GM23338 (cell line): Measurements from ENCODE around the gene KCNIP3.

Source experiments
- CREB1 ChIP-seq: fragments of 250-450 bp; sonication (Bioruptor Pico); IDR thresholded peaks from 2 replicates; pipeline ENCODE4 v1.5.0; 2020; ENCODE audit warnings: low read depth, mild to moderate bottlenecking, moderate library complexity
- EZH2 ChIP-seq: fragments of 200-600 bp; sonication (generic); IDR thresholded peaks from one replicate; pipeline ENCODE4 v1.8.0; 2017; ENCODE audit warnings: antibody characterized with exemption, mild to moderate bottlenecking, low read depth; ENCODE audit not compliant: unreplicated experiment
- EZH2phosphoT487 ChIP-seq: fragments of 200-600 bp; sonication (generic); IDR thresholded peaks from one replicate; pipeline ENCODE4 v1.8.1; 2018; ENCODE audit warnings: antibody characterized with exemption; ENCODE audit not compliant: unreplicated experiment
- JUNB ChIP-seq: IDR thresholded peaks from one replicate; pipeline ENCODE4 v1.6.1; 2016; ENCODE audit warnings: antibody characterized with exemption; ENCODE audit not compliant: unreplicated experiment
- NANOG ChIP-seq: IDR thresholded peaks from 2 replicates; pipeline ENCODE4 v1.6.1; 2016; ENCODE audit warnings: antibody characterized with exemption, borderline replicate concordance
- POLR2AphosphoS5 ChIP-seq: IDR thresholded peaks from 2 replicates; pipeline ENCODE4 v1.6.1; 2016; ENCODE audit warnings: antibody characterized with exemption, low read depth
- STAT1 ChIP-seq: IDR thresholded peaks from one replicate; pipeline ENCODE4 v1.6.1; 2016; ENCODE audit warnings: antibody characterized with exemption; ENCODE audit not compliant: unreplicated experiment
- ZNF114 ChIP-seq: fragments of 250-450 bp; sonication (Bioruptor Pico); IDR thresholded peaks from 2 replicates; pipeline ENCODE4 v1.5.0; 2020; ENCODE audit warnings: mild to moderate bottlenecking, moderate library complexity
- ZNF331 ChIP-seq: fragments of 250-450 bp; sonication (Bioruptor Pico); IDR thresholded peaks from 2 replicates; pipeline ENCODE4 v1.5.0; 2020; ENCODE audit warnings: low read depth, mild to moderate bottlenecking, moderate library complexity
- TF ChIP-seq, protein P1 (sequence below), 2 experiments: fragments of 200-600 bp in 1 of 2; sonication (generic) in 1 of 2; conservative IDR thresholded peaks; 2 replicates each; pipeline versions ENCODE4 v1.5.1 to v1.6.1; 2016 to 2017; ENCODE audit warnings: antibody characterized with exemption in 2 of 2, low read depth in 2 of 2, mild to moderate bottlenecking in 2 of 2, moderate library complexity in 1 of 2
- TF ChIP-seq, protein P2 (sequence below): fragments of 250-450 bp; sonication (Bioruptor Pico); IDR thresholded peaks from 2 replicates; pipeline ENCODE4 v1.5.0; 2020; ENCODE audit warnings: mild to moderate bottlenecking, moderate library complexity
- TF ChIP-seq, protein P3 (sequence below): IDR thresholded peaks from 2 replicates; pipeline ENCODE4 v1.6.1; 2016; ENCODE audit warnings: antibody characterized with exemption
- TF ChIP-seq, protein P4 (sequence below): IDR thresholded peaks from one replicate; pipeline ENCODE4 v1.6.1; 2018; ENCODE audit warnings: antibody characterized with exemption; ENCODE audit not compliant: unreplicated experiment

DNA sequence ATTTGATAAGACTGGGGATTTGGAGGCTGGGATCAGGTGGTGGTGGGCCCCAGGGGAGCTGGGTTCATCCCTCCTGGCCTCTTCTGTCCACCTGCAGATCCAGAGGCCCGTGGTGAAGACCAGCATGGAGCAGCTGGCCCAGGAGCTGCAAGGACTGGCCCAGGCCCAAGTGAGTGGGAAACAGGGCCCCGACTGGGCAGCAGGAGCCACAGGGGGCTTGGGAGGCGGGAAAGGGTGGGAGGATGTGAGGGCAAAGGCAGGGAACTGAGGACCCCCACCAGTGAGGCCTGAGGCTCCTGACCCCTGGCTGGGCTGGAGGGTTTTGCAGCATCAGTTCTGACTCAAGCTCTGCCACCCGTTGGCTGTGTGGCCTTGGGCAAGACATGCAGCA is 11.6 kb upstream of the KCNIP3 start:
- TF ChIP-seq, protein P1, sequence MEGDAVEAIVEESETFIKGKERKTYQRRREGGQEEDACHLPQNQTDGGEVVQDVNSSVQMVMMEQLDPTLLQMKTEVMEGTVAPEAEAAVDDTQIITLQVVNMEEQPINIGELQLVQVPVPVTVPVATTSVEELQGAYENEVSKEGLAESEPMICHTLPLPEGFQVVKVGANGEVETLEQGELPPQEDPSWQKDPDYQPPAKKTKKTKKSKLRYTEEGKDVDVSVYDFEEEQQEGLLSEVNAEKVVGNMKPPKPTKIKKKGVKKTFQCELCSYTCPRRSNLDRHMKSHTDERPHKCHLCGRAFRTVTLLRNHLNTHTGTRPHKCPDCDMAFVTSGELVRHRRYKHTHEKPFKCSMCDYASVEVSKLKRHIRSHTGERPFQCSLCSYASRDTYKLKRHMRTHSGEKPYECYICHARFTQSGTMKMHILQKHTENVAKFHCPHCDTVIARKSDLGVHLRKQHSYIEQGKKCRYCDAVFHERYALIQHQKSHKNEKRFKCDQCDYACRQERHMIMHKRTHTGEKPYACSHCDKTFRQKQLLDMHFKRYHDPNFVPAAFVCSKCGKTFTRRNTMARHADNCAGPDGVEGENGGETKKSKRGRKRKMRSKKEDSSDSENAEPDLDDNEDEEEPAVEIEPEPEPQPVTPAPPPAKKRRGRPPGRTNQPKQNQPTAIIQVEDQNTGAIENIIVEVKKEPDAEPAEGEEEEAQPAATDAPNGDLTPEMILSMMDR (conservative IDR thresholded peaks at IDR 0.05; ENCODE audit: low read depth in 2 of 2), result no peak
- TF ChIP-seq EZH2 (no peak), ZNF114 (CRISPR knock-in tag) (no peak), ZNF331 (CRISPR knock-in tag) (no peak), EZH2phosphoT487 (no peak), POLR2AphosphoS5 (no peak), NANOG (no peak), JUNB (no peak), CREB1 (CRISPR knock-in tag) (no peak), STAT1 (no peak)
- TF ChIP-seq, protein P2, sequence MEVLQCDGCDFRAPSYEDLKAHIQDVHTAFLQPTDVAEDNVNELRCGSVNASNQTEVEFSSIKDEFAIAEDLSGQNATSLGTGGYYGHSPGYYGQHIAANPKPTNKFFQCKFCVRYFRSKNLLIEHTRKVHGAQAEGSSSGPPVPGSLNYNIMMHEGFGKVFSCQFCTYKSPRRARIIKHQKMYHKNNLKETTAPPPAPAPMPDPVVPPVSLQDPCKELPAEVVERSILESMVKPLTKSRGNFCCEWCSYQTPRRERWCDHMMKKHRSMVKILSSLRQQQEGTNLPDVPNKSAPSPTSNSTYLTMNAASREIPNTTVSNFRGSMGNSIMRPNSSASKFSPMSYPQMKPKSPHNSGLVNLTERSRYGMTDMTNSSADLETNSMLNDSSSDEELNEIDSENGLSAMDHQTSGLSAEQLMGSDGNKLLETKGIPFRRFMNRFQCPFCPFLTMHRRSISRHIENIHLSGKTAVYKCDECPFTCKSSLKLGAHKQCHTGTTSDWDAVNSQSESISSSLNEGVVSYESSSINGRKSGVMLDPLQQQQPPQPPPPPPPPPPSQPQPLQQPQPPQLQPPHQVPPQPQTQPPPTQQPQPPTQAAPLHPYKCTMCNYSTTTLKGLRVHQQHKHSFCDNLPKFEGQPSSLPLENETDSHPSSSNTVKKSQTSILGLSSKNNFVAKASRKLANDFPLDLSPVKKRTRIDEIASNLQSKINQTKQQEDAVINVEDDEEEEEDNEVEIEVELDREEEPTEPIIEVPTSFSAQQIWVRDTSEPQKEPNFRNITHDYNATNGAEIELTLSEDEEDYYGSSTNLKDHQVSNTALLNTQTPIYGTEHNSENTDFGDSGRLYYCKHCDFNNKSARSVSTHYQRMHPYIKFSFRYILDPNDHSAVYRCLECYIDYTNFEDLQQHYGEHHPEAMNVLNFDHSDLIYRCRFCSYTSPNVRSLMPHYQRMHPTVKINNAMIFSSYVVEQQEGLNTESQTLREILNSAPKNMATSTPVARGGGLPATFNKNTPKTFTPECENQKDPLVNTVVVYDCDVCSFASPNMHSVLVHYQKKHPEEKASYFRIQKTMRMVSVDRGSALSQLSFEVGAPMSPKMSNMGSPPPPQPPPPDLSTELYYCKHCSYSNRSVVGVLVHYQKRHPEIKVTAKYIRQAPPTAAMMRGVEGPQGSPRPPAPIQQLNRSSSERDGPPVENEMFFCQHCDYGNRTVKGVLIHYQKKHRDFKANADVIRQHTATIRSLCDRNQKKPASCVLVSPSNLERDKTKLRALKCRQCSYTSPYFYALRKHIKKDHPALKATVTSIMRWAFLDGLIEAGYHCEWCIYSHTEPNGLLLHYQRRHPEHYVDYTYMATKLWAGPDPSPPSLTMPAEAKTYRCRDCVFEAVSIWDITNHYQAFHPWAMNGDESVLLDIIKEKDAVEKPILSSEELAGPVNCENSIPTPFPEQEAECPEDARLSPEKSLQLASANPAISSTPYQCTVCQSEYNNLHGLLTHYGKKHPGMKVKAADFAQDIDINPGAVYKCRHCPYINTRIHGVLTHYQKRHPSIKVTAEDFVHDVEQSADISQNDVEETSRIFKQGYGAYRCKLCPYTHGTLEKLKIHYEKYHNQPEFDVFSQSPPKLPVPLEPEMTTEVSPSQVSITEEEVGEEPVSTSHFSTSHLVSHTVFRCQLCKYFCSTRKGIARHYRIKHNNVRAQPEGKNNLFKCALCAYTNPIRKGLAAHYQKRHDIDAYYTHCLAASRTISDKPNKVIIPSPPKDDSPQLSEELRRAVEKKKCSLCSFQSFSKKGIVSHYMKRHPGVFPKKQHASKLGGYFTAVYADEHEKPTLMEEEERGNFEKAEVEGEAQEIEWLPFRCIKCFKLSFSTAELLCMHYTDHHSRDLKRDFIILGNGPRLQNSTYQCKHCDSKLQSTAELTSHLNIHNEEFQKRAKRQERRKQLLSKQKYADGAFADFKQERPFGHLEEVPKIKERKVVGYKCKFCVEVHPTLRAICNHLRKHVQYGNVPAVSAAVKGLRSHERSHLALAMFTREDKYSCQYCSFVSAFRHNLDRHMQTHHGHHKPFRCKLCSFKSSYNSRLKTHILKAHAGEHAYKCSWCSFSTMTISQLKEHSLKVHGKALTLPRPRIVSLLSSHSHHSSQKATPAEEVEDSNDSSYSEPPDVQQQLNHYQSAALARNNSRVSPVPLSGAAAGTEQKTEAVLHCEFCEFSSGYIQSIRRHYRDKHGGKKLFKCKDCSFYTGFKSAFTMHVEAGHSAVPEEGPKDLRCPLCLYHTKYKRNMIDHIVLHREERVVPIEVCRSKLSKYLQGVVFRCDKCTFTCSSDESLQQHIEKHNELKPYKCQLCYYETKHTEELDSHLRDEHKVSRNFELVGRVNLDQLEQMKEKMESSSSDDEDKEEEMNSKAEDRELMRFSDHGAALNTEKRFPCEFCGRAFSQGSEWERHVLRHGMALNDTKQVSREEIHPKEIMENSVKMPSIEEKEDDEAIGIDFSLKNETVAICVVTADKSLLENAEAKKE (CRISPR knock-in tag), result no peak
- TF ChIP-seq, protein P3, sequence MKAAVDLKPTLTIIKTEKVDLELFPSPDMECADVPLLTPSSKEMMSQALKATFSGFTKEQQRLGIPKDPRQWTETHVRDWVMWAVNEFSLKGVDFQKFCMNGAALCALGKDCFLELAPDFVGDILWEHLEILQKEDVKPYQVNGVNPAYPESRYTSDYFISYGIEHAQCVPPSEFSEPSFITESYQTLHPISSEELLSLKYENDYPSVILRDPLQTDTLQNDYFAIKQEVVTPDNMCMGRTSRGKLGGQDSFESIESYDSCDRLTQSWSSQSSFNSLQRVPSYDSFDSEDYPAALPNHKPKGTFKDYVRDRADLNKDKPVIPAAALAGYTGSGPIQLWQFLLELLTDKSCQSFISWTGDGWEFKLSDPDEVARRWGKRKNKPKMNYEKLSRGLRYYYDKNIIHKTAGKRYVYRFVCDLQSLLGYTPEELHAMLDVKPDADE, result no peak
- TF ChIP-seq, protein P4, sequence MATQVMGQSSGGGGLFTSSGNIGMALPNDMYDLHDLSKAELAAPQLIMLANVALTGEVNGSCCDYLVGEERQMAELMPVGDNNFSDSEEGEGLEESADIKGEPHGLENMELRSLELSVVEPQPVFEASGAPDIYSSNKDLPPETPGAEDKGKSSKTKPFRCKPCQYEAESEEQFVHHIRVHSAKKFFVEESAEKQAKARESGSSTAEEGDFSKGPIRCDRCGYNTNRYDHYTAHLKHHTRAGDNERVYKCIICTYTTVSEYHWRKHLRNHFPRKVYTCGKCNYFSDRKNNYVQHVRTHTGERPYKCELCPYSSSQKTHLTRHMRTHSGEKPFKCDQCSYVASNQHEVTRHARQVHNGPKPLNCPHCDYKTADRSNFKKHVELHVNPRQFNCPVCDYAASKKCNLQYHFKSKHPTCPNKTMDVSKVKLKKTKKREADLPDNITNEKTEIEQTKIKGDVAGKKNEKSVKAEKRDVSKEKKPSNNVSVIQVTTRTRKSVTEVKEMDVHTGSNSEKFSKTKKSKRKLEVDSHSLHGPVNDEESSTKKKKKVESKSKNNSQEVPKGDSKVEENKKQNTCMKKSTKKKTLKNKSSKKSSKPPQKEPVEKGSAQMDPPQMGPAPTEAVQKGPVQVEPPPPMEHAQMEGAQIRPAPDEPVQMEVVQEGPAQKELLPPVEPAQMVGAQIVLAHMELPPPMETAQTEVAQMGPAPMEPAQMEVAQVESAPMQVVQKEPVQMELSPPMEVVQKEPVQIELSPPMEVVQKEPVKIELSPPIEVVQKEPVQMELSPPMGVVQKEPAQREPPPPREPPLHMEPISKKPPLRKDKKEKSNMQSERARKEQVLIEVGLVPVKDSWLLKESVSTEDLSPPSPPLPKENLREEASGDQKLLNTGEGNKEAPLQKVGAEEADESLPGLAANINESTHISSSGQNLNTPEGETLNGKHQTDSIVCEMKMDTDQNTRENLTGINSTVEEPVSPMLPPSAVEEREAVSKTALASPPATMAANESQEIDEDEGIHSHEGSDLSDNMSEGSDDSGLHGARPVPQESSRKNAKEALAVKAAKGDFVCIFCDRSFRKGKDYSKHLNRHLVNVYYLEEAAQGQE, result no peak
